GM21526 (cell line): Measurements from ENCODE around the gene SCAF1.

ENCODE experiments used
- ATAC-seq: cut with Tn5 transposase; IDR thresholded peaks from one replicate; pipeline ENCODE4 v1.9.1; 2021; ENCODE audit warnings: moderate library complexity; ENCODE audit not compliant: unreplicated experiment, low FRiP score

SCAF1 gene

GRCh38 chr19:49680421-49681351, 38.7 kb downstream of the SCAF1 start:
- no peak for ATAC-seq

GRCh38 chr19:49681830-49682229, 39.8 kb downstream of the SCAF1 start:
- ATAC-seq = no peak

GRCh38 chr19:49682274-49682673, 40.3 kb downstream of the SCAF1 start:
- no peak for ATAC-seq

- ATAC-seq = no peak
These were observed 41.8 kb downstream of the SCAF1 start for GRCh38 chr19:49683814-49684250.

- ATAC-seq = no peak
These were observed 42.4 kb downstream of the SCAF1 start for GRCh38 chr19:49684251-49684982.

GRCh38 chr19:49684983-49685553, 43.1 kb downstream of the SCAF1 start:
- no peak for ATAC-seq

GRCh38 chr19:49685845-49686332, 43.9 kb downstream of the SCAF1 start:
- ATAC-seq = no peak

- ATAC-seq = no peak
These were observed 44.6 kb downstream of the SCAF1 start for GRCh38 chr19:49686503-49687088.

- no peak for ATAC-seq
These were observed 45.1 kb downstream of the SCAF1 start for GRCh38 chr19:49687150-49687549.

- no peak for ATAC-seq
These were observed 45.7 kb downstream of the SCAF1 start for GRCh38 chr19:49687566-49688316.

GRCh38 chr19:49688531-49689132, 46.6 kb downstream of the SCAF1 start:
- no peak for ATAC-seq

GRCh38 chr19:49689133-49690078, 47.4 kb downstream of the SCAF1 start, which contains the start of gene ADM5:
Gene ADM5 (plus strand): TSS chr19:49689594. CDS start chr19:49689838, 244 bp downstream.
- no peak for ATAC-seq

- no peak for ATAC-seq
These were observed 48.2 kb downstream of the SCAF1 start for GRCh38 chr19:49690079-49690655.

GRCh38 chr19:49690656-49691242, 48.7 kb downstream of the SCAF1 start, which contains the start of gene CPT1C:
Gene CPT1C (plus strand): TSS chr19:49691116. CDS start chr19:49692253, 1,137 bp downstream.
- ATAC-seq = no peak

- ATAC-seq = no peak
These were observed 49.5 kb downstream of the SCAF1 start for GRCh38 chr19:49691243-49692146.

GRCh38 chr19:49692147-49692506, 50.1 kb downstream of the SCAF1 start:
- no peak for ATAC-seq

GRCh38 chr19:49696115-49696514, 54.1 kb downstream of the SCAF1 start:
- no peak for ATAC-seq
